GM21526 (cell line): ENCODE data around the gene IL3.

Experiments
- ATAC-seq: cut with Tn5 transposase; IDR thresholded peaks from one replicate; pipeline ENCODE4 v1.9.1; 2021; ENCODE audit warnings: moderate library complexity; ENCODE audit not compliant: unreplicated experiment, low FRiP score

Gene IL3

DNA sequence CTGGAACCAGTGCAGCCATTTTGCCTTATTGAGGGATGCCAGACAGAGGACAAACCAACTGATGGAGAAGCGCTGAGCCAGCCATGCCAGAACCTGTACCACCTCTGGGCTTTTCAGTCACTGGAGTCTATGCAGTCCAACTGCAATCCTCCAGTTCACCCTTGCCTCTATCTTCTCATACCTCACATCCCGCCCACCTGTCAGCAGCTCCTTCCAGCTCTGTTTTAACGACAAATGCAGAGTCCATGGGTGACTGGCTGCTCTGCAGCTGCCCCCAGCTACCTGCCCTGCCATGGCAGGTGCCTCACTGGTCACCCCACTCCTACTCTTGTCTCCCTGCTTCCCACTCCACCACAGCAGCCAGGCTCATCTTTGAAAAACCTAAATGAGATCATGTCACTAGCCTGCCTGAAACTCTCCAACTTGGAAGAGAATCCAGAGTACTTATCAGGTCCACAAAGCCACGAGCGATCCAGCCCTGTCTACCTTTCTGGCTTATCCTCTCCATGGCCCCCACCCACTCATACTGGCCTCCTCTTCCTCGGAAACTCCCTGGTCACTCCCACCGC, 35.0 kb upstream of the IL3 start:
- no peak for ATAC-seq

DNA sequence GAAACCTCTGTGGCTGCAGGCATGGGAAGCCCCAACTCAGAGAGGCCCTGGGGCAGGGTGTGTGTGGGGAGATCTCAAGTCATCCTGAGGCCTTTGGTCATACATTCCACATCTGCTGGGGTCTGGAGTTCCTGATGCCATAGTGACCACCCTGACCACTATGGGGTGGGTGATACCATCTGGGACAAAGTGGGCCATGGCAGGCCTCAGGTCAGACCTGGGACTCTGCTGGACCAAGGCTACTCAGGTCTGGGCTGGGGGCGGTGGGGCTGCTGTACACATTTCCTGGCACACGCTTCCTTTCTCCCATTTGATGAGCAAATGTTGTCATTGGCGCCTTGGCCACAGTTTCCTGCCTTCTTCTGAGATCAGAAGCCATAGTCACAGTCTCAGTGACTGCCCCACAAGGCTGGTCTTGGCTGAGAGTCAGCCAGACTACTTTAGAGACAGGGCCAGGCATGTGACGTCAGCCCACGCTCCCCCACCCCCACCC, 33.9 kb upstream of the IL3 start:
- no peak for ATAC-seq

DNA sequence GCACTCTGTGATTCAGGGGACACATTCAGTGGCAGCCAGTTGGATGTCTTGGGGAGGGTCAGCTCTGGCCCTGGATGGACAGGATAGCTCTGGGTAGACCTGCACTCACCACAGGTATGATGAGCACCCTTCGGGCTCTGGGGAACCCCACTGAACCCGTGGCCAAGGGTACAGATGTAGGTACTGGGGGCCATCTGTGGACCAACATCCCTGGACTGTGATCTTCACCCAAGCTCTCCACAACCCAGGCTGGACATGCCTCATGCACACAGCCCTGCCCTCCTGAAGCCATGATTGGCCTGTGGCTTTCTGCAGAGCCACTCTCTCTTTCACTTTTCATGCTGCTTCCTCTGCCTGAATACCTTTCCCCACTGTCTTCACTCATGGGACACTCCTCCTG, 33.4 kb upstream of the IL3 start:
- ATAC-seq: no peak

DNA sequence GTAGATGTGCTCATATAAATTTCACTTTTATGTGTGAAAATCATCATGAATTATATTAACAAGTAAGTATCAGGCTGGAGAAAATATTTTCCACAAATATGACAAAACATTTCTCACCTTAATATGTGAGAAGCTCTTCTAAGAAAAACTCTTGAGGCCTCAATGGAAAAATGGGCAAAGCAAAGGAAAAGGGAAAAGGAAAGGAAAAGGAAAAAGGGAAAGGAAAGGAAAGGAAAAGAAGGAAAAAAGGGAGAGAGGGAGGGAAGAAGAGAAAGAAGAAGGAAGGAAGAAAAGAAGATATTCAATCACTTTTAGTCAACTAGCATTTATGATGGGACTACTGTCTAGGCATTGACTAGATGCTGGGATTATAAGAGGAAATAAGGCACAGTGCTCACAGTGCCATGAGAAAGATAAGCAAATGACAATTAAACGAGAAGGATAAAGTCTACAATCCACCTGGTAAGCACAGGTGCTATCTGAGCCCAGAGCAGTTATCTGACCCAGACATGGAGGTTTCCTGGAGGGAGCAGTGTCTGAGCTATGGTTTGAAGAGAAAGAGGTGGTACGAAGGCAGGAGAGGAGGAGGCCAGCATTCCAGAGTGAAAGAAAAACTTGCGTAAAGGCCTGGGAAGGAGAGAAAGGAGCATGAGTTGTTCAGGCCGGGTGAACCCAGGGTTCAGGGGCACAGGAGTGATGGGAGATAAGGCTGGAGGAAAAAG, 30.7 kb upstream of the IL3 start:
- ATAC-seq: no peak

DNA sequence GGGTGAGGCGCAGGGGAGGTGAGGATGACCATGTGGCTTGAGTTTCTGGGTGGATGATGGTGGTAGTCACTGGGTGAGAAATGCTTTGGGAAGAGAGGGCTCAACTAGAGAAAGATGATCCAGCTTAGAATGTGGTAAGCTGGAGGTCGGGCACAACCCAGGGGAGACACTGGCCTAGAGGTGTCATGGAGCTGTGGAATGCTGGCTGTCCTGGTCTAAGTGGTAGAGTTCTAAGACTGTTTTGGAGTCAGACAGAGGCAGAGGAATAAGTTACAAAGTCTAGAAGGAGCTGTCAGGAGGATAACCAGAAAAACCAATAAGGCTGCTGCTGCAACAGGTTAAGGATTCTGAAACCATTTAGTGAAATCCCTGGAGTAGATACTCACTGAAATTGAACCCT, 29.8 kb upstream of the IL3 start:
- ATAC-seq: no peak

DNA sequence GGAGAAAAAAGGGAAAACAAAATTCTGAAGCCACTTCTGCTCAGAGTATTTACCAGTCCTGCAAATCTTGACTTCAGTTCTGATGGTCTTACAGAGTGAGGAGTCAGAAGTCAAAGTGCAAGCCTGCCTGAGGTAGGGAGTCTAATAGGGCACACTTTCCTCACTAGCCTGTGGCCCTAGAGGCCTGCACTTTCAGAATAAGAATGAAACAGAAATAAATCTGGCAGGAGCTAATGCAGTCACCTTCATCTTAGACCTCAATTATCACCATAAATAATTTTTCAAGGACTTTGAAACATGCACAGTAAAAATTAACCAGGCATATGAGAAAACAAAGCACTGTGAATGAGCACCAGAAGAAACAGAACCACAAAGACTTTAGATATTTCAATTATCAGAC, 28.3 kb upstream of the IL3 start:
- ATAC-seq: no peak

DNA sequence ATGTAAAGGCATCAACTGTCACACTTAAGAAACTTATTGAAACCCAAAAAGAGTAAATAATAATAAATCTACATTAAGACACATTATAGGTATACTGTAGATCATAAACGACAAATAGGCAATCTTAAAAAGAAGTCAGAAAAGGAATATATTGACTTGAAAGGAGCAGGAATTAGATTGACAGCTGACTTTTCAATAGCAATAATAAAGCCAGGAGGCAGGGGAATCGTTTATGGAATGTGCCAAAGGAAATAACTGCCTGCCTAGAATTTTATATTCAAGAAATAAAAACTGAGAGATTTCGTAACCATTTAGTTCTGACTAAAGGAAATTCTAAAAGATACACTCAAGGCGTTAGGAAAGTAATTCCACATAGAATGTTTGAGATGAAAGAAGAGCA, 27.3 kb upstream of the IL3 start:
- ATAC-seq: no peak

DNA sequence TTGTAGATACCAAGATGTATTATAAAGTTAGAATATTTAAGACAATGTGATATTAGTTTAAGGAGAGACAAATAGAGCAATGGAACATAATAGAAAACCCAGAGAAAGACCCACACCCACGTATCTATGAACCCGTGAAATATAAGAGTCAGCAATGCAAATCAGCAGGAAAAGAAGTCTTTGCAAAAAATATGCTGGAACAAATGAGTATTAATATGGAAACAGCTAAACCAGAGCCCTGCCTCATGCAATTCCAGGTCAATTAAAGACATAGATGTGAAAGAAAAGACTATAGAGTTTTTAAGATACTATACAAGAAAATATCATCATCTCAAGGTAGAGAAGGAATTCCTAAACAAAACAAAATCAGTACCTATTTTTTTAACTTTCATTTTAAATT, 23.1 kb upstream of the IL3 start:
- ATAC-seq: no peak

DNA sequence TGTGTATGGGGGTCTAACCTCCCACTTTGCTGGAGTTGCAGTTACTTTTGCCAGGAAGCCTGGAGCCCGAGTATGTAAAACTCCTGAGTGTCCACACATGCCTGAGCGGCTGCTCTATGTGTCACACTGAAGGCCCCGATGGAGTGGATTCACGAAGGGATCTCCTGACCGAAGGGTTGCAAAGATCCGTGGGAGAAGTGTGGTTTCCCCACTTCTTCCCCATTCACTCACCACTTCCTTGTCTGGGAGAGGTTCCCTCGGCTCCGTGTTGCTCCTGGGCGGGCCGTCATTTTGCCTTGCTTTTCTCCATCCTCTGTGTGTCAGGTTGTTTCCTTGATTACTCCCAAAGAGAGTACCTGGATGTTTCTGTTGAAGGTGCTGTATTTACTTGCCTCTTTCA, 16.2 kb upstream of the IL3 start:
- no peak for ATAC-seq

DNA sequence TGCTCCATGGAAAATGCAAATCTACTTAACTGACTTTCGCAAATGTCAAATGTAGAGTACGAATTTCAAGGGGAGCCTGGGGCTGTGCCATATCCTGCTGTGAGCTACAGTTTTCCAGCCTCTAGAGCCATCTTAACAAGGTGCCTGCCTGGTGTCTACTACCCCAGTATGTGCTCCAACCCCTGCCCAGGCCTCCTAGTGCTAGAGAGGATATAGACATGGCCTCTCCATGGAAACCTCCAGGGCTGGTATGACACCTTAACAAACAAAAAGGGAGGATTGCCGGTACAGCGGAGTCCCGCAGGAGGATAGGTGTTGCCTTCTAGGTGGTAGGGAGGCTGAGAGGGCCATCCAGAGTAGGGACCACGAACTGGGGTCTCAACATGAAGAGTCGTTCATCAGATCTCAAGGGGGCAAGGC, 13.6 kb upstream of the IL3 start:
- no peak for ATAC-seq

DNA sequence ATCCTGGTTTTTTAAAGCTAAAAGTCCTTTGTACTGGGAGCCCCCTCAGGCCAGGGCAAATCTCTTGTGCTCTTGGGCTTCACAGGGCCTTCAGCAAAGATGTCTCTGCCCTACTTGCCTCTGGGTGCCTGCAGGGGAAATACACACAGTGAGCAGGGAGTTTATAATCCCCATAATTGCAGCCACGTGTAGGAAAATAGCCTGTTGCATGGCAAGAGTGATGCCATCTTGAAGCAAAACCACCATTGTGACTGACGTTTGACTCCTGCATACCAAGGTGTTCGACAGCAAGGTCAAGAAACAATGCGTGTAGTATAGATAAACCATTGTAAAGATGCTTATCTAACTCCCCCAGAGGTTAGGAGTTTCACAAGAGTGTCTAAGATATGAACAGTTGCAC, 11.4 kb upstream of the IL3 start:
- no peak for ATAC-seq

DNA sequence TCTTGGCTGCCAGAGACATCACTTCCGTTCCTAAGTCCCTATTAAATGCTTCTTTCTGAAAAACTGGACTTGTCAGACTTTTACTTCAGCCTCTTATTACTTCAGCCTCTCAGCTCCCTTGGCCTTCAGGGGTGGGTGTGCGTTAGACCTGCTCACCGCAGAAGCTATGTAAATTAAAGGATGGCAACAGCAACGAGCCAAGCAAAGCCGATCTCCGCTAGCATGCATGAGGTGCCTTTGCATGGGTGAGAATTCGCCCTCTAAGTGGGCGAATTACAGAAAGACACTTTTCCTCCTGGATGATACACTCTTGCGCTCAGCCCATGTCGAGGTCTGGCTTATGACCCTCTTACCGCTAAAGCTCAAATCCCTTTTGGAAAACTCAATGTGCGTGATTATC, 10.9 kb upstream of the IL3 start:
- no peak for ATAC-seq

DNA sequence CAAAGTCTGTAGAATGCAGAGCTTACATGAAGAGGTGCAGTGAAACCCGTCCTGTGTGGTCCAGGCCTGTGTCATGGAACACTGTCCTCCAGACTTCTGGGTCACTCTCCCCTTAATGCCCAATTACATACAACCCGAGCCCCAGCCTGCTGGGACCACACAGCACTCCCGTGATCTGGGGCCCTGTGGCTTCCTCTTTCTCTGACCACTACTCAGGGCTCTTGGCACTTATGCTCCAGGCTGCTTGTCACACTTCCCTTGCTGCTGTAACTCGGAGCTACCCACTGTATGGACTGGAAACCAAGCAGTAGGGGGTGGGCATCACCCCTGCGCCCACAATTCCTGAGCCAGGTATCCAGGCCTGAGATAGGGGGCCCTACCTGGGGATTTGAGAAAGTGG, 10.3 kb upstream of the IL3 start:
- no peak for ATAC-seq

DNA sequence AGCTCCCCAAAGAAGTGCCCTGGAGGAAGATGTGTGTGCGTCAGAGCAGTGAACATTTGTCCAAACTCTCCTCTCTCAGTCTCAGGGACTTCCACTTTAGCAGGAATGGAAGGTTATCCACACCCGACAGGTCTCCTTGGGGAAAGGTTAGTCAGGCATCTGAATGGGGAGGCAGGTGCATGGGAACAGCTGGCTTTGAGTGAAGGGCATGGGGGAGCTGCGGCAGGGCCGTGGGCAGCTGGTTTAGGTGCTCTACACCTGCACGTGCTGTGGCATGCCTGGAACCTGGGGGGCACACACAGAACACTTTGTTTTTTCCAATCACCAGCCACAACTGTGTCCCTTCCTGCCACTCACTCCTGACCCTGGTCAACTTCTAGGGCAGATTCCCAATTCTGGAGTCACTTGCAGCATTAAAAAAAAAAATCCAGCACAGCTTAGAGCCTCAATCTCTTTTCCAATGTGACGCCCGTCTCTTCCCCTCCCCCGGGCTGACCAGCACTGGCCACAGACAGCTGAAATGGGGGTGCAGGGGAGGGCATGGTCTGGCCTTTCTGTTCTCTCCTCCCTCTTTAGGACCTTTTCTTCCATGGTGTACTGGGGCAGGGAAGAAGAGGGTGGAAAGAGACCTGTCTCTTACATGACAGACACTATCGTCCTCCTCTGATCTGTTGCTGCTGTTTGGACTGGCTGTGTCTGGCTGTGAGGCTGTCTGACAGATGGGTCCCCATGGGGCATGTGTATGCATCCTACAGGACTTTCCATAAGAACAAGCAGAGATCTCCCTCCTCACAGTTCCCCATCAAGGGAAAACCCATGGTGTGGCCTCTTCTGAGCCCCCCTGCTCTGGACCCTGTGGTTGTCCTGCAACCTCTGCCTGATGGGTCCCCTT, 9.5 kb upstream of the IL3 start:
- no peak for ATAC-seq

DNA sequence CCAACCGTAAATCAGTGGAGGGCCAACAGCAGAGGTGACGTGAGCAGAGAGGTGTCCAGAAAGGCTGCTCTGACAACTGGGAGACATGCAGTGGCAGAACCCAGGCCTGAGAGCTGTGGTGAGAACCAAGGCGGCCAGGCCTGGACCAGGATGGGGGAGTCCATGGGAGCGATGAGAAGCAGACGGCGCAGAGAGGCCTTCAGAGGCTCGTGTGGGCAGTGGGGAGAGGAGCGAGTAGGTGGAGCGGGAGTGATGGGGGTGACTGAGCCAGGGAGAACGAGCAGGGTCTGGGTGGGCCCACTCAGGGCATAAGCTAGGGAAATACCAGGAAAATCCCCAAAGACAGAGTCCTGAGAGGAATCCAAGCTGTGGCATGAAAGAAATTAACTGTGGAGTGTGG, 7.9 kb upstream of the IL3 start:
- ATAC-seq: no peak

DNA sequence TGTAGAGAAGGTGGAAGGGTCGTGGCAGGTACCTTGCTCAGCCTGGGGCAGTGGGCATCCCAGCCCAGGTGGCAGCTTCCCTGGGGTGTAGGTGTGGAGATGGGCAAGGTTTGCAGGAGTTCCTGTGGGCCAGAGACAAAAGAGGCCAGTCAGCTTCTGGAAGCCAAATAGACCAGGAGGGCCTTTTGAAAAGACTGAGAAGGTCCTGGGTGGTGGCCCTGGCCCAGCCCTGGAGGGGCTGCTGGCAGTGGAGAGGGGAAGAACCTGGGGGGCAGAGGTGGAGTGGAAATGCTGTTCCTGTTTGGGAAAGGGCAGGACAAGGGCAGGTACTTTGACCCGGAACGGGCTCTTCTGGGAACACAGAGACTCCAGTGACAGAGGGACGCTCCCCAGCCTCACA, 7.0 kb upstream of the IL3 start:
- ATAC-seq: no peak

DNA sequence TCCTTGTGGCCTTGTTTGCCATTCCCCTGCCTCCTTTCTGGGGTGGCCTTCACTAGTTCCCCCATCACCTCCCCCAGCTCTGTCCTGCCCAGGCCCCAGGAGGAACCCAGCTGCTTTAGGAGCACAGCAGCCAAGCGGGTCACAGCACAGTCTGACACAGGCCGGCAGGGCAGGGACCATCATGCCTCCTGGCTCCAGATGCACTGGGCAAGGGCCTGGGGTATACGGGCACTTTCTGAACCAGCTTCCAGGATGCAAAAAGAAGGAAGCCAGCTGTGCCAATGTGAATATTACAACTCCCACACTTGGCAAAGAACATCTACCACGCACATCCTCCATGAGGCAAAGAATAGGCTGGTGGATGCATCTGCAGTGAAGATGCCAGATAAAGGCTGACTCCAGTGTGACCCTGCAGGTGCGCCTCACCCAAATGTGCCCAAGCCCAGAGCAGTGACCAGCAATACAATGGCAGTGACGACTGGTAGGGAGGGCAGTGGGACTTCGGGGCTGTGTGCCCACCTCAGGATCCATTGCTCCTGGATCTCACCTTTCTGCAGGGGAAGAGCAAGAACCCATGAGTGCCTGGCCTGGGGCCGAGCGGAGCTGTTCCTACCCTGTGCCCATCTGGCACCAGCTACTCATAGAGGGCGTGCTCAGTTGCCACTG, 6.3 kb upstream of the IL3 start:
- no peak for ATAC-seq

DNA sequence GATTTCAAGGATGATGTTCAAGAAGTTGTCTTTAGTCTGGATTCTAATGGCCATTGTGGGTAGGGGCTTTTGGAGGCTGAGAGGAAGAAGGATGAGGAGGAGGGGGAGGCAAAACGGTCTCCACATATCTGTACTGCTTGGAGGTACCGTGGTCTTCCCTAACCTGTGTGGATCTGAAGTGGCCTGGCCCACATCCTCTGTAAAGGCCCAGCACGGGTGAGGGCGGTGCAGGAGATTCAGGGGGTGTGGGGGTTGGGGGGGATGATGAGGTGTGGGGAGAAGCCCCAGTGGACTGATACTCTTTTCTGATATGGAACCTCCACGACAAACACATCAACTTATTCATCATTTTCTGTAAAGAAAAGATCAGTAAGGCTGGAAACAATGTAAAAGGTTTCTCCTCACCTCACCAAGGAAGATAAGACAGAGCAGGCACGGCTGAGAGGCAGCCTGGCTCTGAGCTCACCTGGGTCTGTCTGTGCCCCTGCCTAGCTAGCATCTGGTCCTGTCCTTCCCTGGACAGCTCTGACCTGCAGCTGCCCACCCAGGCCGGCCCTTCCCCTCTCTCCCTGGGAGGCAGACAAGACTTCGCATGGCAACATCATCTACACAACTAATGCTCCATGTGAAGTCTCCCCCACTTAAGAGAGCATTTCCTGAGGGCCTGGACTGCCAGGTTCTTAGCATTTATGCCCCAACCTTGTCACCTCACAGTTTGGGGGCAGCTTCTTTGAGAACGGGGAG, 5.6 kb upstream of the IL3 start:
- ATAC-seq: no peak

DNA sequence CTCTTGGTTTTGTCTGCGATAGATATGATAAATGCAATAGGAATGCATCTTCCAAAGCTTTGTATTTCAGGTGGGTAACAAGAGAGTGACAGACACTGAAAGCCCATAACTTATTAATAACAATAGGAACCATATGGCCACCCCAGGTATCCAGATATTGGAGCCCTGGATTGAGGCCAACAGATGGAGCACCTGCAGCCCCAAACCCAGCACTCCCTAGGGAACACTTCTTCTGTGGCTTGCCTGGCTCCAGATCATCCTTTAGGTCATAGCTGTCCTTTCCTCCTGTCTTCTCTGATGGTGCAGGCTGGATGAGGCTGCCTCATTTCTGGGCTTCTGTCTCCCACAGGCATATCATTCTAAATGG, 5.0 kb upstream of the IL3 start:
- ATAC-seq: no peak

DNA sequence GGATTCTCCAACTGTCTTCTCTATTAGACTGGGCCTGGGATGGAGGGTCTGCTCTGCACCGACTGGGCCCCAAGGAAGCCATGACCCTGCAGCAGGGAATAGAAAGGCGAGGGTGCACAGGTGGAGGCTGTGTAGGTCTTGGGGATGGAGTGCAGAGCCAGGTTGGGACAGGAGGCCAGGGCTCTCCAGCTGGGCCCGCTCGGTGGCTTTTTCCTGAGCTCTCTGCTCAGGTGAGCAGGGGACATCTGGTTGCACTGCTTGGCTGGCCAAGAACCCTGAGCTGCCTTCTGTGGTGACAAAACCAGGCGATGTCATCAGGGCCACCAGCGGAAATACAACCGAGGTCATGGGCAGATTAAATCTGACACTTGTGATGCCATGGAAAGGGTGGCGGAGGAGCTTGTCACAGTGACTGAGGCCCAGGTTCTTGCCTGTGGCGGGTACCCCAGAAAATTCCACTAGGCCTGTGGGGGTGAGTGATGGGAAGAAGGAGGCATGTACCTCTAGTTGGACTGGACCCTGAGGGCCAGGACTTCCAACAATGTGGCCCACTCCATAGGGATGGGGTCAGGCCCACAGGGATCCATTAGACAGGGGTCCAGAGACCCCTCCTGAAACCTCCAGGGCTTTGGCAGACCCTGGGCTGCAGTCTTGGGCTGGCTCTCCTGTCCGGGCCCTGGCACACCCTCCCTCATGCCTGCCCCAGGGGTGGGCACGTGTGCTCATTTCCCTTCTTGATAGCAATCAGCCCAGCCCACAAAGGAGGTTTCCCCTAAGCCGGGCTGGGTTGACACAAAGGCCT, 4.4 kb upstream of the IL3 start:
- ATAC-seq: no peak
